Measurements from ENCODE around the gene C10orf67. TPM values are rescaled to one million over a fixed set of nuclear protein-coding genes. Genes with fewer than 3 reads are reported as not detected.

The C10orf67 gene
- total and polyA plus RNA-seq, 2 donors: 0.05 to 0.16 TPM

- no peak for DNase-seq (ENCODE audit: low read depth in 6 of 9, low spot score in 9 of 9)
- no peak overlapping the region for H3K4me3 ChIP-seq (ENCODE audit: low read length in 2 of 2)
- WGBS: 72% methylated on average over 4 of the region's 4 CpGs
- H3K27ac ChIP-seq (ENCODE audit: low read depth in 1 of 2, low read length in 1 of 2): no peak overlapping the region
- peaks cover 0 to 3% of the 10 kb centered on the region in 2 donors for H3K27me3 ChIP-seq (ENCODE audit: control insufficient read depth in 2 of 2, insufficient read depth in 1 of 2, low read length in 1 of 2)
- H3K9me3 ChIP-seq (ENCODE audit: control insufficient read depth in 2 of 2, insufficient read depth in 1 of 2, low read length in 1 of 2): no peaks in the 10 kb centered on the region
- H3K4me1 ChIP-seq (ENCODE audit: control insufficient read depth in 2 of 2, insufficient read depth in 2 of 2, low read length in 2 of 2): no peaks in the 10 kb centered on the region
- no peaks in the 10 kb centered on the region for H3K36me3 ChIP-seq (ENCODE audit: control insufficient read depth in 2 of 2, insufficient read depth in 2 of 2, low read length in 1 of 2)
These were observed 50.5 kb downstream of the C10orf67 start for GRCh38 chr10:23293973-23294590.

DNA sequence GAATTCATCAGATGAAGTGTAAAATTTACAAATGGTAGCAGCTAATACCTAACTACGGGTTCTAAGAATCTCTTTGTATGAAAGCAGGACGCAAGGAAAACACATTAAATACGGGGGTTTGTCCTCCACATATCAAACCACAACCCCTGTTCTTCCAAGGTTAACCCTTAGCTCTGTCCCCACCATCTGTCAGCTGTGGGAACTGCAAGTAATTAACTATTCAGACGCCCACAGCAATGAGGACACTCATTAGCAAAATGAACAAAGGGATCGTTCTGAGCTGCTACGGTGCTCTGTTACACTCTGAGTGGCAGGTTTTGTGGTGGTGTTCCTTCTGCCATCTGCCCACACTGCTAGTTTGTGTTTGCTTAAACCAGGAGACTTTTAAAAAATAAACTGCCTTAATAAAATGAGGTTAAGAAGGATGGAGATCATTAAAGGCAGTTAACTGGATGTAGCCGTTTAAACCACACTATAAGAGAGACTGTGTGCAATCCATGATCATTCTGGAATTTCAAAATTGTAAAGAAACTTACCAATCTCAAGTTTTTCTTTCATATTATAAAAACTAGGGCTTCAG, 51.4 kb downstream of the C10orf67 start:
- Histone ChIP-seq H3K27me3 (ENCODE audit: control insufficient read depth in 2 of 2, insufficient read depth in 1 of 2, low read length in 1 of 2) (peaks cover 0 to 3% of the 10 kb centered on the region in 2 donors), H3K9me3 (ENCODE audit: control insufficient read depth in 2 of 2, insufficient read depth in 1 of 2, low read length in 1 of 2) (no peaks in the 10 kb centered on the region), H3K4me3 (ENCODE audit: low read length in 2 of 2) (no peak overlapping the region), H3K4me1 (ENCODE audit: control insufficient read depth in 2 of 2, insufficient read depth in 2 of 2, low read length in 2 of 2) (no peaks in the 10 kb centered on the region), H3K36me3 (ENCODE audit: control insufficient read depth in 2 of 2, insufficient read depth in 2 of 2, low read length in 1 of 2) (no peaks in the 10 kb centered on the region), H3K27ac (ENCODE audit: low read depth in 1 of 2, low read length in 1 of 2) (no peak overlapping the region)
- WGBS: 23% methylated on average over 7 of the region's 7 CpGs
- DNase-seq (ENCODE audit: low read depth in 6 of 9, low spot score in 9 of 9): peak in 4 of 9 donors; percentile 8 to 41 (median 22)

GRCh38 chr10:23291551-23292334, 52.9 kb downstream of the C10orf67 start:
- no peak for DNase-seq (ENCODE audit: low read depth in 6 of 9, low spot score in 9 of 9)
- Histone ChIP-seq H3K36me3 (ENCODE audit: control insufficient read depth in 2 of 2, insufficient read depth in 2 of 2, low read length in 1 of 2) (no peaks in the 10 kb centered on the region), H3K9me3 (ENCODE audit: control insufficient read depth in 2 of 2, insufficient read depth in 1 of 2, low read length in 1 of 2) (no peaks in the 10 kb centered on the region), H3K27me3 (ENCODE audit: control insufficient read depth in 2 of 2, insufficient read depth in 1 of 2, low read length in 1 of 2) (peaks cover 0 to 3% of the 10 kb centered on the region in 2 donors), H3K4me3 (ENCODE audit: low read length in 2 of 2) (no peak overlapping the region), H3K27ac (ENCODE audit: low read depth in 1 of 2, low read length in 1 of 2) (no peak overlapping the region), H3K4me1 (ENCODE audit: control insufficient read depth in 2 of 2, insufficient read depth in 2 of 2, low read length in 2 of 2) (no peaks in the 10 kb centered on the region)
- 79% methylated on average over 13 of the region's 13 CpGs for WGBS

GRCh38 chr10:23284674-23285335, 59.8 kb downstream of the C10orf67 start:
- no peak for DNase-seq (ENCODE audit: low read depth in 6 of 9, low spot score in 9 of 9)
- Histone ChIP-seq H3K9me3 (ENCODE audit: control insufficient read depth in 2 of 2, insufficient read depth in 1 of 2, low read length in 1 of 2) (no peaks in the 10 kb centered on the region), H3K4me3 (ENCODE audit: low read length in 2 of 2) (no peak overlapping the region), H3K27ac (ENCODE audit: low read depth in 1 of 2, low read length in 1 of 2) (no peak overlapping the region), H3K4me1 (ENCODE audit: control insufficient read depth in 2 of 2, insufficient read depth in 2 of 2, low read length in 2 of 2) (no peaks in the 10 kb centered on the region), H3K27me3 (ENCODE audit: control insufficient read depth in 2 of 2, insufficient read depth in 1 of 2, low read length in 1 of 2) (peaks cover 0 to 6% of the 10 kb centered on the region in 2 donors), H3K36me3 (ENCODE audit: control insufficient read depth in 2 of 2, insufficient read depth in 2 of 2, low read length in 1 of 2) (no peaks in the 10 kb centered on the region)
- 64% methylated on average over 2 of the region's 2 CpGs for WGBS

DNA sequence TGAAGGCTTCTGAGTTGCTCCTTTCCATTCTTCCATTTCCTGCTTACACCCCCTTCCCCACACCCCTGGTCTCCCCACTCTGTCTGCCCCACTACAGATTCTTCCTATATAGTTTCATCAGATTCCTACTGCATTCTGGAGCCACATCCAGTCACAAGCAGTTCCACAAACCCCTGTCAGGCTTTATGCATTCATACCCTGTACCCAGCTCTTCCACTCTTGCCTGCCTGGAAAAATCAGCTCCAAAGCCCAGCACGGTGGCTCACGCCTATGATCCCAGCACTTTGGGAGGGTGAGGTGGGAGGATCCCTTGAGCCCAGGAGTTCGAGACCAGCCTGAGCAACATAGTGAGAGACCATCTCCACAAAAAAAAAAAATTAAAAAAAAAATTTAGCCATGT, 60.4 kb downstream of the C10orf67 start:
- no peak overlapping the region for H3K4me3 ChIP-seq (ENCODE audit: low read length in 2 of 2)
- no peaks in the 10 kb centered on the region for H3K36me3 ChIP-seq (ENCODE audit: control insufficient read depth in 2 of 2, insufficient read depth in 2 of 2, low read length in 1 of 2)
- H3K27ac ChIP-seq (ENCODE audit: low read depth in 1 of 2, low read length in 1 of 2): no peak overlapping the region
- H3K27me3 ChIP-seq (ENCODE audit: control insufficient read depth in 2 of 2, insufficient read depth in 1 of 2, low read length in 1 of 2): peaks cover 0 to 6% of the 10 kb centered on the region in 2 donors
- 75% methylated on average over 3 of the region's 3 CpGs for WGBS
- no peaks in the 10 kb centered on the region for H3K9me3 ChIP-seq (ENCODE audit: control insufficient read depth in 2 of 2, insufficient read depth in 1 of 2, low read length in 1 of 2)
- no peaks in the 10 kb centered on the region for H3K4me1 ChIP-seq (ENCODE audit: control insufficient read depth in 2 of 2, insufficient read depth in 2 of 2, low read length in 2 of 2)
- no peak for DNase-seq (ENCODE audit: low read depth in 6 of 9, low spot score in 9 of 9)

DNA sequence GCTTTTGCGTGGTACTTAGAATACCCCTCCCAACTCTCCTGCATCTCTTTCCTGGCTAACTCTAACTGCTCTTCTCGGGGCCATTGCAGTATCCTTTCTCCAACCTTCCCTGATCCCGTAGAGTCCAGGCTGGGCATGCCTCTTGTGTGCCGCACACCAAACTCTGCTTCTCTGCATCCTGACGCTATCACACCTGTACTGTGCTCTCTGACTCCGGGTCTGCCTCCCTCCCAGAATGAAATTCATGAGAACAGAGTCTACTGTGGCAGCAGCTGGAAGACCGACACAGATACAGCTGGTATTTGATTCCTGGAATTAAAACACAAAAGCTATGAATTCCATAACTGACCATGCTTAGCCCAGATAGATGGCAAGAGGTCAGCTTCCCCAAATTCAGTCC, 60.9 kb downstream of the C10orf67 start:
- no peak for DNase-seq (ENCODE audit: low read depth in 6 of 9, low spot score in 9 of 9)
- 74% methylated on average over 7 of the region's 7 CpGs for WGBS

GRCh38 chr10:23281044-23281433, 63.6 kb downstream of the C10orf67 start:
- DNase-seq (ENCODE audit: low read depth in 6 of 9, low spot score in 9 of 9): no peak
- H3K9me3 ChIP-seq (ENCODE audit: control insufficient read depth in 2 of 2, insufficient read depth in 1 of 2, low read length in 1 of 2): no peaks in the 10 kb centered on the region
- H3K4me3 ChIP-seq (ENCODE audit: low read length in 2 of 2): no peak overlapping the region
- 45% methylated on average over 6 of the region's 6 CpGs for WGBS
- H3K36me3 ChIP-seq (ENCODE audit: control insufficient read depth in 2 of 2, insufficient read depth in 2 of 2, low read length in 1 of 2): no peaks in the 10 kb centered on the region
- H3K4me1 ChIP-seq (ENCODE audit: control insufficient read depth in 2 of 2, insufficient read depth in 2 of 2, low read length in 2 of 2): no peaks in the 10 kb centered on the region
- no peak overlapping the region for H3K27ac ChIP-seq (ENCODE audit: low read depth in 1 of 2, low read length in 1 of 2)
- H3K27me3 ChIP-seq (ENCODE audit: control insufficient read depth in 2 of 2, insufficient read depth in 1 of 2, low read length in 1 of 2): peaks cover 0 to 6% of the 10 kb centered on the region in 2 donors

More for the DNA sequence above, 60.9 kb downstream of the C10orf67 start:
- Histone ChIP-seq H3K4me1 (ENCODE audit: control insufficient read depth in 2 of 2, insufficient read depth in 2 of 2, low read length in 2 of 2) (no peaks in the 10 kb centered on the region), H3K36me3 (ENCODE audit: control insufficient read depth in 2 of 2, insufficient read depth in 2 of 2, low read length in 1 of 2) (no peaks in the 10 kb centered on the region), H3K9me3 (ENCODE audit: control insufficient read depth in 2 of 2, insufficient read depth in 1 of 2, low read length in 1 of 2) (no peaks in the 10 kb centered on the region), H3K27ac (ENCODE audit: low read depth in 1 of 2, low read length in 1 of 2) (no peak overlapping the region), H3K27me3 (ENCODE audit: control insufficient read depth in 2 of 2, insufficient read depth in 1 of 2, low read length in 1 of 2) (peaks cover 0 to 6% of the 10 kb centered on the region in 2 donors), H3K4me3 (ENCODE audit: low read length in 2 of 2) (no peak overlapping the region)

DNA sequence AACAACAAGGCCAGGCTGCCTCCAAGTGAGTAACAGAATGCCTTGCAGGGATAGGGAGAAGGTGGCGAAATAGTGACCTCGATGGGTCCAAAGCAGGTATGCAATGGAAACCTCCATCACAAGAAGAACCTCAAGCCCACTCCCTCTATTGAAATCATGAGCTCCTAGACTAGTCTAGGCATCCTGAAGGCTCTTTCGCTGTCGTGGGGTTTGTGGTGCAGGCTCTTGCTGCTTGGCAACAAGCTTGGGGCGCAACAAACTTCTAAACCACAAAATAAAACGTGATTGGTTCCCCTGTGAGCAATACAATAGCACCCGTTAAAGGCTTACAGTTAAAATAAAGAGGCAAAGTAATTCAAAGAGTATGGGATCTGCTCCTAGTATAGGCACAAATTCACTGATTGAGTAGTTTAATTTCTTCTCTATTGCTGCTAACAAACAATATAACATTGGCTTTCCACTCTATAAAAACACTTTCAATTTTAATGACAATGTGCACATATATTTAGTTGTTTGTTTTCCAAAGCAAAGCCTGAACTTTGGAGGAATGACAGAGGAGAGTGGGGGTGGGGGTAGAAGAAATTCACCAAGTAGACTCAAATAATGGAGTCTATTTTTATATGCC, 64.1 kb downstream of the C10orf67 start:
- no peak for DNase-seq (ENCODE audit: low read depth in 6 of 9, low spot score in 9 of 9)
- peaks cover 0 to 6% of the 10 kb centered on the region in 2 donors for H3K27me3 ChIP-seq (ENCODE audit: control insufficient read depth in 2 of 2, insufficient read depth in 1 of 2, low read length in 1 of 2)
- no peaks in the 10 kb centered on the region for H3K4me1 ChIP-seq (ENCODE audit: control insufficient read depth in 2 of 2, insufficient read depth in 2 of 2, low read length in 2 of 2)
- 24% methylated on average over 7 of the region's 7 CpGs for WGBS
- no peaks in the 10 kb centered on the region for H3K36me3 ChIP-seq (ENCODE audit: control insufficient read depth in 2 of 2, insufficient read depth in 2 of 2, low read length in 1 of 2)
- H3K27ac ChIP-seq (ENCODE audit: low read depth in 1 of 2, low read length in 1 of 2): no peak overlapping the region
- no peak overlapping the region for H3K4me3 ChIP-seq (ENCODE audit: low read length in 2 of 2)
- no peaks in the 10 kb centered on the region for H3K9me3 ChIP-seq (ENCODE audit: control insufficient read depth in 2 of 2, insufficient read depth in 1 of 2, low read length in 1 of 2)
